Trophoblast cell (in vitro differentiated cells and primary cell): ENCODE measurements around the gene PMPCA.

ENCODE experiments used
- DNase-seq, 2 donors: peaks; one replicate each; pipeline ENCODE4 v3.0.0-alpha.2; 2016
- H2AFZ ChIP-seq: 2 replicates; pipeline ENCODE4 v1.6.1; 2013; ENCODE audit warnings: low read length, moderate library complexity, mild to moderate bottlenecking; ENCODE audit not compliant: insufficient read depth, poor library complexity
- H2AK5ac ChIP-seq: 2 replicates; pipeline ENCODE4 v1.6.1; 2013; ENCODE audit warnings: mild to moderate bottlenecking, low read length
- H2BK120ac ChIP-seq: 2 replicates; pipeline ENCODE4 v1.6.1; 2013; ENCODE audit warnings: low read length, mild to moderate bottlenecking, moderate library complexity; ENCODE audit not compliant: insufficient read depth, poor library complexity
- H2BK12ac ChIP-seq: 2 replicates; pipeline ENCODE4 v1.6.1; 2013; ENCODE audit warnings: mild to moderate bottlenecking, low read length, moderate library complexity
- H2BK5ac ChIP-seq: 2 replicates; pipeline ENCODE4 v1.6.1; 2013; ENCODE audit warnings: low read length, low read depth, moderate library complexity, mild to moderate bottlenecking; ENCODE audit not compliant: poor library complexity
- H3K14ac ChIP-seq: 2 replicates; pipeline ENCODE4 v1.6.1; 2013; ENCODE audit warnings: mild to moderate bottlenecking, low read length
- H3K18ac ChIP-seq: 2 replicates; pipeline ENCODE4 v1.6.1; 2013; ENCODE audit warnings: mild to moderate bottlenecking, low read length
- H3K23ac ChIP-seq: 2 replicates; pipeline ENCODE4 v1.6.1; 2013; ENCODE audit warnings: low read length
- H3K27ac ChIP-seq: 2 replicates; pipeline ENCODE4 v1.5.1; 2013; ENCODE audit warnings: low read depth, mild to moderate bottlenecking, inconsistent platforms, low read length, moderate library complexity
- H3K27me3 ChIP-seq: 2 replicates; pipeline ENCODE4 v1.6.1; 2013; ENCODE audit warnings: inconsistent platforms, mild to moderate bottlenecking, low read length, moderate library complexity; ENCODE audit not compliant: insufficient read depth
- H3K36me3 ChIP-seq, 2 experiments: 1 replicate in 1 of 2; 2 replicates in 1 of 2; pipeline ENCODE4 v1.6.1; 2013; ENCODE audit warnings: low read length in 2 of 2, mild to moderate bottlenecking in 2 of 2, moderate library complexity in 1 of 2; ENCODE audit not compliant: insufficient read depth in 2 of 2, control insufficient read depth in 1 of 2
- H3K4ac ChIP-seq: 2 replicates; pipeline ENCODE4 v1.6.1; 2013; ENCODE audit warnings: low read depth, mild to moderate bottlenecking, low read length, moderate library complexity
- H3K4me1 ChIP-seq, 2 experiments: 1 replicate in 1 of 2; 2 replicates in 1 of 2; pipeline ENCODE4 v1.6.1; 2013; ENCODE audit warnings: low read length in 2 of 2, mild to moderate bottlenecking in 2 of 2, moderate library complexity in 1 of 2; ENCODE audit not compliant: insufficient read depth in 2 of 2, control insufficient read depth in 1 of 2
- H3K4me2 ChIP-seq: 2 replicates; pipeline ENCODE4 v1.6.1; 2013; ENCODE audit warnings: inconsistent platforms, mild to moderate bottlenecking, low read length, moderate library complexity
- H3K4me3 ChIP-seq: 2 replicates; pipeline ENCODE4 v1.5.1; 2013; ENCODE audit warnings: mild to moderate bottlenecking, low read depth, low read length, inconsistent platforms
- H3K79me1 ChIP-seq: one replicate; pipeline ENCODE4 v1.6.1; 2013; ENCODE audit warnings: low read length
- H3K79me2 ChIP-seq: 2 replicates; pipeline ENCODE4 v1.6.1; 2013; ENCODE audit warnings: low read length, mild to moderate bottlenecking; ENCODE audit not compliant: control insufficient read depth, insufficient read depth, poor library complexity
- H3K9ac ChIP-seq: 2 replicates; pipeline ENCODE4 v1.6.1; 2013; ENCODE audit warnings: mild to moderate bottlenecking, low read length
- H3K9me3 ChIP-seq: 2 replicates; pipeline ENCODE4 v1.6.1; 2013; ENCODE audit warnings: low read depth, mild to moderate bottlenecking, control low read depth, inconsistent platforms, low read length; ENCODE audit not compliant: insufficient read depth
- H4K12ac ChIP-seq: 2 replicates; pipeline ENCODE4 v1.6.1; 2013; ENCODE audit warnings: low read depth, mild to moderate bottlenecking, low read length, moderate library complexity
- H4K8ac ChIP-seq: 2 replicates; pipeline ENCODE4 v1.6.1; 2013; ENCODE audit warnings: low read depth, mild to moderate bottlenecking, low read length, moderate library complexity
- H4K91ac ChIP-seq: one replicate; pipeline ENCODE4 v1.6.1; 2013; ENCODE audit warnings: low read depth, mild to moderate bottlenecking, low read length, moderate library complexity
- WGBS: extraction: QIAGEN DNeasy Blood & Tissue Kit; methylation state at CpG from one replicate; pipeline ENCODE4 v1.1.7; 2013; ENCODE audit warnings: missing lambda C conversion rate; ENCODE audit not compliant: insufficient read length, insufficient coverage; ENCODE audit errors: extremely low coverage; 5-methylcytosine and 5-hydroxymethylcytosine counted together

The PMPCA gene

GRCh38 chr9:136421791-136422190 lies 11.3 kb downstream of the PMPCA start:
- Histone ChIP-seq H3K9me3 (peaks cover 4% of the 10 kb centered on the region), H3K4me1 (peaks cover 0 to 2% of the 10 kb centered on the region in 2 experiments), H2AFZ (no peak overlapping the region), H2AK5ac (no peak overlapping the region), H4K12ac (no peak overlapping the region), H3K14ac (no peak overlapping the region), H3K27ac (no peak overlapping the region), H4K8ac (no peak overlapping the region), H3K79me1 (no peaks in the 10 kb centered on the region), H3K18ac (no peak overlapping the region), H3K27me3 (no peaks in the 10 kb centered on the region), H3K36me3 (peaks cover 71 to 73% of the 10 kb centered on the region in 2 experiments), H3K4me3 (no peak overlapping the region), H3K79me2 (no peaks in the 10 kb centered on the region), H2BK12ac (no peak overlapping the region), H2BK5ac (no peak overlapping the region), H3K4ac (no peak overlapping the region), H3K23ac (no peak overlapping the region), H3K9ac (no peak overlapping the region), H4K91ac (no peak overlapping the region), H3K4me2 (no peak overlapping the region), H2BK120ac (no peak overlapping the region)
- WGBS, result no CpG with 5 or more reads among the region's 21 CpGs
- DNase-seq, result no peak

- DNase-seq, result no peak
- no peak overlapping the region for H3K4ac ChIP-seq
- H3K9ac ChIP-seq, result no peak overlapping the region
- no peaks in the 10 kb centered on the region for H3K79me1 ChIP-seq
- H3K4me1 ChIP-seq, result peaks cover 0 to 2% of the 10 kb centered on the region in 2 experiments
- no peak overlapping the region for H3K4me2 ChIP-seq
- H2AFZ ChIP-seq, result no peak overlapping the region
- no peak overlapping the region for H3K4me3 ChIP-seq
- H3K18ac ChIP-seq, result no peak overlapping the region
- H2AK5ac ChIP-seq, result no peak overlapping the region
- no CpG with 5 or more reads among the region's 26 CpGs for WGBS
- no peak overlapping the region for H3K23ac ChIP-seq
- H2BK120ac ChIP-seq, result no peak overlapping the region
- H3K27ac ChIP-seq, result no peak overlapping the region
- no peaks in the 10 kb centered on the region for H3K27me3 ChIP-seq
- H3K79me2 ChIP-seq, result no peaks in the 10 kb centered on the region
- H3K36me3 ChIP-seq, result peaks cover 62 to 68% of the 10 kb centered on the region in 2 experiments
- H3K14ac ChIP-seq, result no peak overlapping the region
- no peak overlapping the region for H4K12ac ChIP-seq
- no peak overlapping the region for H2BK5ac ChIP-seq
- no peak overlapping the region for H4K8ac ChIP-seq
- no peak overlapping the region for H4K91ac ChIP-seq
- no peak overlapping the region for H2BK12ac ChIP-seq
- H3K9me3 ChIP-seq, result peaks cover 4% of the 10 kb centered on the region
Measured at GRCh38 chr9:136422876-136423275, 12.4 kb downstream of the PMPCA start.

- Histone ChIP-seq H2BK12ac (no peak overlapping the region), H3K18ac (no peak overlapping the region), H4K91ac (no peak overlapping the region), H3K4me2 (no peak overlapping the region), H3K27me3 (no peaks in the 10 kb centered on the region), H3K23ac (no peak overlapping the region), H3K4me3 (no peak overlapping the region), H3K9ac (no peak overlapping the region), H3K79me2 (no peaks in the 10 kb centered on the region), H3K27ac (no peak overlapping the region), H4K12ac (no peak overlapping the region), H2AFZ (no peak overlapping the region), H3K14ac (no peak overlapping the region), H3K4me1 (peaks cover 0 to 2% of the 10 kb centered on the region in 2 experiments), H3K36me3 (peaks cover 55 to 61% of the 10 kb centered on the region in 2 experiments), H3K79me1 (no peaks in the 10 kb centered on the region), H3K4ac (no peak overlapping the region), H2BK5ac (no peak overlapping the region), H3K9me3 (peaks cover 2% of the 10 kb centered on the region), H2BK120ac (no peak overlapping the region), H2AK5ac (no peak overlapping the region), H4K8ac (no peak overlapping the region)
- DNase-seq, result no peak
- WGBS, result no CpG with 5 or more reads among the region's 43 CpGs
Measured at GRCh38 chr9:136423432-136424146, 13.1 kb downstream of the PMPCA start.

- Histone ChIP-seq H3K18ac (no peak overlapping the region), H3K23ac (no peak overlapping the region), H2BK12ac (no peak overlapping the region), H2BK5ac (no peak overlapping the region), H2AK5ac (no peak overlapping the region), H3K4me3 (no peak overlapping the region), H3K4ac (no peak overlapping the region), H3K36me3 (peaks cover 58 to 64% of the 10 kb centered on the region in 2 experiments), H3K4me2 (no peak overlapping the region), H3K4me1 (peaks cover 0 to 2% of the 10 kb centered on the region in 2 experiments), H3K9me3 (peaks cover 2% of the 10 kb centered on the region), H2AFZ (no peak overlapping the region), H3K27me3 (no peaks in the 10 kb centered on the region), H4K91ac (no peak overlapping the region), H3K79me2 (no peaks in the 10 kb centered on the region), H3K27ac (no peak overlapping the region), H2BK120ac (no peak overlapping the region), H4K8ac (no peak overlapping the region), H3K9ac (no peak overlapping the region), H3K79me1 (no peaks in the 10 kb centered on the region), H4K12ac (no peak overlapping the region), H3K14ac (no peak overlapping the region)
- WGBS, result no CpG with 5 or more reads among the region's 27 CpGs
- peak in 1 of 2 donors; percentile 29 for DNase-seq
Measured at GRCh38 chr9:136424750-136425362, 14.4 kb downstream of the PMPCA start.
